Measurements from ENCODE around the gene KCTD3.

The KCTD3 gene

DNA sequence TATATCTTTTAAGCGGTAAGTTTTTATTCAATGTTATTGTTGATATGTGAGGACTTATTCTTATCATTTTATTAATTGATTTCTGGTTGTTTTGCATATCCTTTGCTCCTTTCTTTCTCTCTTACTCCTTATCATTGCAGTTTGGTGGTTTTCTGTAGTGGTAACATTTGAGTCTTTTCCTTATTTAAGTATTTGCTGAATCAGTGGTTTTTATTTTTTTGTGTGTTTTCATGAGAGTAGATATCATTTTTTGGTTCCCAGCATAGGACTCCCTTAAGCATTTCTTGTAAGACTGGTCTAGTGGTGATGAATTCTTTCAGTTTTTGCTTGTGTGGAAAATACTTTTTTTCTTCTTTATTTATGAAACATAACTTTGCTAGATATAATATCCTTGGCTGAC, 12.2 kb upstream of the KCTD3 start:
- no peak overlapping the region for H3K27ac ChIP-seq

DNA sequence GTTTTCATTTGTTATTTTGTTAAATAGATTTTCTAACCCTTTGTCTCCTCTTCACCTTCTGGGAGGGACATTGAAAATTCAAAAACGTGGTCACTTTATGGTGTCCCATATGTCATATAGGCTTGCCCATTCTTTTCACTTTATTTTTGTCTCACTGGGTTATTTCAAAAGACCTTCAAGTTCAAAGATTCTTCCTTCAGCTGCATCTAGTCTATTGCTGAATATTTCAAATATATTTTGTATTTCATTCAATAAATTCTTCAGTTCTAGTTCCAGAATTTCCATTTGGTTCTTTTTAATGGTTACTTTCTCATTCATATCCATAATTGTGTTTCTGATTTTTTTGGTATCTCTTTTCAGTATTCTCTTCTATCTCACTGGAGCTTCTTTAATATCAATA, 11.6 kb upstream of the KCTD3 start:
- Histone ChIP-seq H3K27ac (no peak overlapping the region), H3K4me3 (no peak overlapping the region)

More for the DNA sequence above, 12.2 kb upstream of the KCTD3 start:
- no peak overlapping the region for H3K4me3 ChIP-seq

DNA sequence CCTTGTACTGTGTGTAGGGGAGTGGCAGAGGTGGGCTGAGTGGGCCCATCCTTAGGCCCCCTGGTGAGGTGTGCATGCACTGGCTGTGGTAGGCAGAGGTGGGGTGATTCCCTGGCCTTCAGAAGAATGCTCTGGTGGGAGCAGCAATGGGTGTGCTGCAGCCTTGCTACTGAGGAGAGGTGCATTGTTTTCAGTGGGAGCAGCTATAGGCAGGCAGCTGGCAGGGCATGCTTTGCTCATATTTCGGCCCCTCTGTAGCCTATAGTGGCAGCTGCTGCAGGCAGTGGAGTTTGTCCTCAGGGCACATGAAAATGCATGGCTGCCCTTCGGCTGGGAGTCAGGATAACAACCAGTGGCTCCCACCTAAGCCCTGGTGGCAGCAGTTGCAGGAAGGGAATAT, 10.1 kb upstream of the KCTD3 start:
- no peak overlapping the region for H3K27ac ChIP-seq
- no peak overlapping the region for H3K4me3 ChIP-seq

DNA sequence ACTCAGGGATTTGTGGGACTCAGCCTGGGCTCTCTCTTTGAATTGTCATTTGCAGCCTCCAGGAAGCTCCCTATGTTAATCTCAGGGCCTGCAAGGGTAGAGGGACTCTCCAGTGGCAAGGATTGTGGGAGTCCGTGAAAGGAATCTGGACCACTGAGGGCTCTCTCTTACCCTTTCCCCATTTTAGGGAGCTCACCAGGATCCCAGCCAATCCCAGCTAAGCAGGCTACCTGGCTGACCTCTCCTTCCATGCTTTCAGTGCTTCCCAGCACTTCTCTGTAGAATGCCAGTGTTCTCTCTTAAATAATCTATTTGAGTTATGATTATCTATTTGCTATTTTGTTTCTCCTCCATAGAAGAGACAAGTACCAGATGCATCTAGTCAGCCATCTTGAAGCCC, 9.6 kb upstream of the KCTD3 start:
- no peak overlapping the region for H3K27ac ChIP-seq
- no peak overlapping the region for H3K4me3 ChIP-seq

DNA sequence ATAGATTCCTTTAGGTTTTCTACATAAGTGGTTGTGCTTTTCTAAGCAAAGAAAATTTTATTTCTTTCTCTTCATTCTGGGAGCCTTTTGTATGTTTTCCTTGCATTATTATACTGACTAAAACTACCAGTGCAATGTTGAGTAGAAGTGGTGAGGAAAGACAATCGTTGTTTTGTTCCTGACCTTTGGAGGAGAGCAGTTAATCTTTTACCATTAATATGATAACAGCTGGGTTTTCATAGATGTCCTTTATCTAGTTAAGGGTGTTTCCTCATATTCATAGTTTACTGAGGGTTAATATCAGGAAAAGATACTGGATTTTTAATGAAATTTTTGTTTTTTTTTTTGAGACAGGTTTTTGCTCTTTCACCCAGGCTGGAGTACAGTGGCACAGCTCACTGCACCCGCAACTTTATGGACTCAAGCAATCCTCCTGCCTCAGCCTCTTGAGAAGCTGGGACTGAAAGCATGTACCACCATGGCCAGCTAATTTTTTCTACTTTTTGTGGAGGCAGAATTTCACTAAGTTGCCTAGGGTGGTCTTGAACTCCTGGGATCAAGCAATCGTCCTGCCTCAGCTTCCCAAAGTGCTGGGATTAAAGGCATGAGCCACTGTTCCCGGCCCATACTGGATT, 9.0 kb upstream of the KCTD3 start:
- H3K27ac ChIP-seq = no peak overlapping the region

DNA sequence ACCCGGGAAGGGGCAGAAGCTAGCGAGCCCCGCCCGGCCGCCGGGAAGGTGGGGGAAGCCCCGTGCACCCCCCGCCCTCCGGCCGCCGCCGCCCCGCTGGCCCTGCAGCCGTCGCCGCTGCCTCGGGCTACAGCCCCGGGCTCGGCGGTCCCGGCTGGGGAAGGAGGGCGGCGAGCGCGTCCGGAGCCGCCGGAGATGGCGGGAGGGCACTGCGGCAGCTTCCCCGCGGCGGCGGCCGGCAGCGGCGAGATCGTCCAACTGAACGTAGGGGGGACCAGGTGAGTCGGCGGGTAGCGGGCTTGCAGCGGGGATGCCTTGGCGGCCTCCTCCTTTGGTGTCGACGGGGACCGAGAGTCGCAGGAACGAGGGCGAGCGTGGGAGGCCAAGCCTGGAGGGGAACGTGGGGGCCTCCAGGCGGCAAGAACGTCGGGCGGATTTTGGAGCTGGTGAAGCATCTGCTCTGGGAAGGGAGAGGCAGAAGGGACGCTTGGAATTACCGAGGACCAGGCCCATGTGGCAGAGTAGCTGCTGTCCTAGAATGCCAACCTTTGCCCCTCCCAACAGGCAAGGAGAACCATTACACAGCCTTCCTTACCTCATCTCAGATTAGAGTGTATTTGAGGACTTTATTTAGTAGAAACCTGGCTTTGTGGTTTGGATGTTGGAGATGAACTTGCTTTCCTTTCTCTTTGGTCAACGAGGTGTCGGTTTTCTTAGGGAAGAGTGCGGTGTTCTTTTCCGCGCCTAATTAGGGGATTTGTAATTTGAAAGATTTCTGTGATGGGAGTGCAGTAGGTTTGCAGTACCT, 591 bp downstream of the KCTD3 start:
- Histone ChIP-seq H3K4me3 (peak overlapping the region; percentile 60 to 97 (median 73)), H3K27ac (peak overlapping the region; percentile 71 to 93 (median 87))

More for the DNA sequence above, 9.0 kb upstream of the KCTD3 start:
- no peak overlapping the region for H3K4me3 ChIP-seq

DNA sequence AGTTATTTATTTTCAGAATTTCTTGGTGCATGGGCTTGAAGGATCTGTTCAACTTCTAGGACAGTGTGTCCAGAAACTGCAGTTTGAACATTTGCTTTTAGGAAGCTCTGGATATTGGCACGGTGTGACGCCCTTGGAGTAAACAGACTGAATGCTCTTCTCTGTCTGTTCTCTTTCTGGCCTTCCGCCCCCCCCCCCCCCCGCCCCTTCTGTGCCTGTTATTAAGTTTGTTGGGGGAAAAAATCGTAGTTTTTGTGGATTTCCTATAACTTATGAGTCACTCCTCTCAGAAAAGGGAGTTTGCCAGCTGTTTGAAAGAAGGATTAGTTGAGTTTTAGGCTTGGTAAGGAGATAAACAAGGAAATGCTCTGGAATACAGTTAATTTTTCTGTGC, 1.2 kb downstream of the KCTD3 start:
- Histone ChIP-seq H3K4me3 (peak overlapping the region; percentile 60 to 97 (median 73)), H3K27ac (peak overlapping the region in 20 of 21 experiments; percentile 71 to 93 (median 87))

DNA sequence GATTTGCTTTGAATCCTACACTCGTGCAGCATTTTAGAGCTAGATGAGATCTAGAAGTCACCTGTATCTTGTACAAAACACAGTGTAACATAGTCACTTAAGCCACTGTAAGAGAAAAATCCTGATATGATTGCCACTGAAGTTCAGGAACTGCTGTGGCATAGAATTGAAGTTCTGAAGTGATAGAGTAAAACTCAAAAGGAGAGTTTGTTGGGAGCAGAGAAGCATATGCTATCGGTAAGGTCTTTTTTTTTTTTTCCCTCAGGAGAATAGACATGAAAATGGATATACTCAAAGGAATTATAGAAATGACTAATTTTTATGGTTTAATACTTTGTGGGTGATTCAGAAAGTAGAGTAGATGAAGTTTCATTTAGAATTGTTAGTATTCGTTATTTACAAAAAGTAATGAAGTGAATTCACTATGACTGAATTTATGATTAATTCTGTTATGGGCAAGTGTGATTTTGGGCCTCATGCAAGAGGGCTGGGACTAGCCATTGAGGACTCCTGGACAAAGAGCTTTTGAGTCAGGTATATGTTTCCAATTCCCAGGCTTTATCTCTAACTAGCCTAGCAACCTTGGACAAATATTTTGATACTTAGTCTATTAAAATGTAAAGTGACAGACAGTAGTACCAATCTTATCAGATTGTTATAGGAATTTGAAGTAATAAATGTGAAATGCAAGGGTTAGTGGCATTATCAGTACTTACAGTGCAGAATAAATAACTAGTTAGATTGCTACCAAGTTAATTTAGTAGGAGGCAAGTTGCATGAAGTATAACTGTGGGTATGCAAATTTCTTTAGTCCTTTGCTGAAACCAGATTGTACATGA, 3.1 kb downstream of the KCTD3 start:
- Histone ChIP-seq H3K4me3 (no peak overlapping the region), H3K27ac (peak overlapping the region in 1 of 21 experiments; percentile 90)

DNA sequence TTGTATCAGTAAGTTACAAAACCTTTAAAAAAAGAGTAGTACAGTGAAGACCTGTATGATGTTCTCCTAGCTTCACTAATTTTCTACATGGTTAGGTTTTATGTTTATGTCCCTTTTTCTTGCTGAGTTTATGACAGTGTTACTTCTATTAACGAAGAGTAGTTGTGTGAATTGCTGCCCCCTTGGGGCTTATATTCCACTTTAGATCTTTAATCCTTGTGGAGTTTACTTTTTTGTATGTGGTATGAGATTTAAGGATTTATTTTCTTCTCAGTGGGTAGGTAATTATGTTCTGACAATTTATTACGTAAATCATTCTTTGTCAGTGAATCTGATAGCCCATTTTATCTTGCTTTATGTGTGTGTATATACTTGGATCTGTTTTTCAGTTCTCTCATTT, 14.8 kb downstream of the KCTD3 start:
- no peak overlapping the region for H3K27ac ChIP-seq
- H3K4me3 ChIP-seq = no peak overlapping the region

DNA sequence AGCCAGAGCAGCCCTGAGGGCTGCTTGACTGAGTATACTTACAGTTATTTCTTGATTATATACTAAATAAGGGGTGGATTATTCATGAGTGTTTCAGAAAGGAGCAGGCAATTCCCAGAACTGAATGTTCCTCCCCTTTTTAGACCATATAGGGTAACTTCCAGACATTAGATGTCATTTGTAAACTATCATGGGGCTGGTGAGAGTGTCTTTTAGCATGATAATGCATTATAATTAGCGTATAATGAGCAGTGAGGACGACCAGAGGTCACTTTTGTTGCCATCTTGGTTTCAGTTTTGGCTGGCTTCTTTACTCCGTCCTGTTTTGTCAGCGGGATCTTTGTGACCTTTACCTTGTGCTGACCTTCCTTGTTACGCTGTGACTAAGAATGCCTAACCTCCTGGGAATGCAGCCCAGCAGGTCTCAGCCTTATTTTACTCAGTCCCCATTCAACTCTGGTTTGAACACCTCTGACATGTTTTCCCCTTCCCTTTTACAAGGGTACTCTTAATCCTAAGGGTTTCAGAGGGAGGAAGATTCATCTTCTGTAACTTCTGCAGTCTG, 16.2 kb downstream of the KCTD3 start:
- peak overlapping the region in 3 of 21 experiments; percentile 18 to 50 (median 37) for H3K27ac ChIP-seq
- H3K4me3 ChIP-seq = no peak overlapping the region

DNA sequence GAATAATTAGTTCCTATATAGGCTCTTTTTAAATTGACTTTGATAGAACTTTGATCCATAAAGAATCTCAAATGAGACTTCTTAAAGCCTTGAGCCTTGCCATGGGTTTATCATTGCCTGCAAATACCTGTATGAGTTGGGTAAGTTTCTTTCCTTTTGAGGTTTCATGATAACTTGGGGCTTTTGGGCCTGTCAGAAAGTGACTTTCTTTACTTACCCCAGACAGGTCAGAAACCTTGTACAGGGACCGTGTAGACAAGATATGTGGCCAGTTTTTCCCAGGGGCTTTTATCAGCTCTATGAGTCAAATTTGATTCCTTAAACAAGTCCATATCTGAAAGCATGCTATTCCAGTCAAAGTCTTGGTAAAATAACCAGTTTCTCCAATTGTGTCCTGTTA, 17.3 kb downstream of the KCTD3 start:
- H3K27ac ChIP-seq = peak overlapping the region in 1 of 21 experiments; percentile 37
- no peak overlapping the region for H3K4me3 ChIP-seq

DNA sequence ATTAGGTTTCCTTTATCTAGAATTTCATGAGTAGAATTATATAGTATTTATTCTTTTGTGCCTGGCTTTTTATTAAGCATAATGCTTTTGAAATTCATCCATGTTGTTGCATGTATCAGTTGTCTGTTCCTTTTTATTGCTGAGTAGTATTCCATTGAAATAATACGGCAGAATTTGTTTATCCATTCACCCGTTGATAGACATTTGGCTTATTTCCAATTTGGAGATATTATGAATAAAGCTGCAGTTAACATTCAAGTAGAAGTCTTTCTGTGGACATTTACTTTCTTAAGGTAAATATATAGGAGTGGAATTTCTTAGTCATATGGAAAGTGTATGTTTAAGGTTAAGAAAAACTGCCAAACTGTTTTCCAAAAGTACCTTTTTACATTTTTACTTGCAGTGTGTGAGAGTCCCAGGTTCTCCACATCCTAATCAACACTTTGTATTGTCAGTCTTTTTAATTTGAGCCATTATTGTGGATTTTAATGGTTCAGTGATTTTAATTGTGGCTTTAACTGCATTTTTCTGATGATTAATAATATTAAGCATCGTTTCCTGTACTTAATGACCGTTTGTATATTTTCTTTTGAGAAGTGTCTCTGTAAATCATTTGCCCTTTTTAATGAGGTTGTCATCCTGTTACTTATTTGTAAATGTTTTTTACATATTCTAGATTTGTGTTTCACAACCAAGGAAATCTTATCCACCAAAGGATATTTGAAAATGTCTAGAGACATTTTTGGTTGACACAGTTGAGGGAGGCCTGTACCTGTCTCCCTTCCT, 22.7 kb downstream of the KCTD3 start:
- no peak overlapping the region for H3K27ac ChIP-seq
- H3K4me3 ChIP-seq = no peak overlapping the region

DNA sequence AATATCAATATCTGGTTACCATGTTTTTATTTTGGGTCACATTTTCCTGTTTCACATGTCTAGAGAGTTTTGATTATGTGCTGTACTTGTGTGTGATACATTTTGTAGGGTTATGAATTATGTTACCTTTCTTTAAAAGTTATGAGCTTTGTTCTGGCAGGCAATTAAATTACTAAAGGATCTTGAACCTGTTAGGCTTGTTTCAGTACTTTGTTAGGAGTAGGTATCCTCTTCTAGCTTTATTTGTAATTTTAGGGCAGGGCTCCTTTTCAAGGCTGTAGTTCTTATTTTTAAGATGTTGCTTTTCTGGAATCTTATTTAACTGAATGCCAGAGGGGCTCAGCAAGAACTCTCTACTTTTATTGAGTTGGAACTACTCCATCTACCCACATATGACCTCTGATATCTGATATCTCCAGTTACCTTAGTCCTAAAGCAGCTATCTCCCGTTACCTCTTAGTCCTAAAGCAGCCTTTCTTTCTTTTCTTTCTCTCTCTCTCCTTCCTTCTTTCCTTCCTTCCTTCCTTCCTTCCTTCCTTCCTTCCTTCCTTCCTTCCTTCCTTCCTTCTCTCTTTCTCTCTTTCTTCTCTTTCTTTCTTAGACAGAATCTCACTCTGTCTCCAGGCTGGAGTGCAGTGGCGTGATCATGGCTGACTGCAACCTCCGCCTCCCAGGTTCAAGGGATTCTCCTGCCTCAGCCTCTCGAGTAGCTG, 23.8 kb downstream of the KCTD3 start:
- Histone ChIP-seq H3K4me3 (no peak overlapping the region), H3K27ac (no peak overlapping the region)

DNA sequence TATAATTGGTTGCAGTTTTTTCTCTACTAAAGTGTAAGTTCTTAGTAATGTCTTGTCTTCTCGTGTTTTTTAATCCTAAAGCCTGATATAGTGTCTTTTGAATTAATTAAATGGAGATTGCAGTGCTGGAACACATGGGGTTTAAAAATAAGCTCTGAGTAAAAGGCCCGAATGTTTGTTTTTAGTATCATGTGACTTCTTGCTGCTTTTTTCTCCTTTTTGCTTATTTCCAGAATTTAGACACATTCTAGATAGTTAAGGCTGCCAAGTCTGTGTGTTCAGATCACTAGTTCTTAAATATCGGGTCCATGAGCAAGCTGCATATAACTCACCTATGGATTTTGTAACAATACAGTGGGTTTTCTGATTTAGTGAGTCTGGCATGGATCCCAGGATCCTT, 27.5 kb downstream of the KCTD3 start:
- H3K27ac ChIP-seq = no peak overlapping the region

DNA sequence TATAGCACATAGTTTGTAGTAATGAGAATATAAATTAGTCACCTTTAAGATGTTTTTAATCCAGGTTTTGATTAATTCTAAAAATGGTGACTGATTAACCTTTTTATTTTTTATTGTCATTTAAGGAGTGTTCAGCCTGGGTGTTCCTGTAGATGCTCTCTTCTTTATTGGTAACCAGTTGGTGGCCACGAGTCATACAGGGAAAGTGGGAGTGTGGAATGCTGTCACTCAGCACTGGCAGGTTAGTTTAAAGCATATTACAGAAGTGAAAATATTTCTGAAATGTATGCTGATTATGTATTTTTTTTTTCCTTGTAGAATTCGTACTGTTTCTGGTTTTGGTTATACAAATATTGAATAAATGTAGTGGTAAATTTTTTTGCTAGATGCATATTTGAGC, 28.1 kb downstream of the KCTD3 start:
- Histone ChIP-seq H3K4me3 (no peak overlapping the region), H3K27ac (no peak overlapping the region)

More for the DNA sequence above, 27.5 kb downstream of the KCTD3 start:
- no peak overlapping the region for H3K4me3 ChIP-seq

DNA sequence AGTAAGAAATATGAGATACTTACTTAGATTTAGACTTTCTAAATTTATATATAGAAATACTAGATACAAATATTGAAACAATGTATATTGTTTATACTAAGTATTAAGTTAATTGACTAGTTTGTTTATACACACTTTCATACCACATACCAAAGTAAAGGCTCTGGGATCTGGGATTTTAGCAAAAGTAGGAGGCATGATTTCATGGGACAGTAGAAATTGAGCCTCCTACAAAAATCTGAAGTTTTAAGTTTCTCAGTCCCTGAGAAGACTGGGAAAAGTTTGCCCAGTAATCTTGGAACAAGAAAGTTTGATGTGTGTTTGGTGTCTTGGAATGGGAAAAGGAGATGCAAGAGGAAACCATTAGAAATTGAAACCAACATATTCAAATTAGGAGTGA, 30.9 kb downstream of the KCTD3 start:
- no peak overlapping the region for H3K4me3 ChIP-seq
- no peak overlapping the region for H3K27ac ChIP-seq

DNA sequence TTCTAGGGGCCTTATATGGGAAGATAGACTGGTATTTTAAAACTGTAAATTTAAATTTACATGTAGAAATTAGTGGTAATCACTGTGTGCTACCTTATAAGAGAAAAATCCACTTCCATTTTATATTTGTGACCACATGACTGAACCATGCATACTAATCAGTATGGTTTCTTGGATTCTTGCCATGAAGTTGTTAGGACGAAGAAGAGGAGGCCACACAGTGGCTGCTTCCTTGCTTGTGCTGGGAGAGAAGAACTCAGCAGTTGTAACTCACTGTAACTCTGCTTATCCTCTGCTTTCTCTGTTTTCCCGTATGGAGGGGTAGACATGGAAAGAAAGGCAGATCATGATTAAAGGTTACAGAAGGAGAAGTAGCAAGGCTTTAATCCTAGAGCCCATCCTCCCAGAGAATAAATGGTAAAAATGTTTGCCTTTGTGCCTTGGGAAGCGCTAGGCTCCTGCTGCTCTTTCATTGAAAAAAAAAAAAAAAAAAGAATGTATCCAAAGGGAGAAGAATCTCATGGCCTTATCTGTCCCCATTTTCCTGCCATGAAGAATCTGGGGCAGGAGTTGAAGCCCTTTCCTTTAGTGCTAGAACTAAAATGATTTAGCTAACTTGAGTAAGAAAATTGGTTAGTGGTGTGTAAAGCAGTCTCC, 32.4 kb downstream of the KCTD3 start:
- H3K4me3 ChIP-seq = no peak overlapping the region
- H3K27ac ChIP-seq = no peak overlapping the region

DNA sequence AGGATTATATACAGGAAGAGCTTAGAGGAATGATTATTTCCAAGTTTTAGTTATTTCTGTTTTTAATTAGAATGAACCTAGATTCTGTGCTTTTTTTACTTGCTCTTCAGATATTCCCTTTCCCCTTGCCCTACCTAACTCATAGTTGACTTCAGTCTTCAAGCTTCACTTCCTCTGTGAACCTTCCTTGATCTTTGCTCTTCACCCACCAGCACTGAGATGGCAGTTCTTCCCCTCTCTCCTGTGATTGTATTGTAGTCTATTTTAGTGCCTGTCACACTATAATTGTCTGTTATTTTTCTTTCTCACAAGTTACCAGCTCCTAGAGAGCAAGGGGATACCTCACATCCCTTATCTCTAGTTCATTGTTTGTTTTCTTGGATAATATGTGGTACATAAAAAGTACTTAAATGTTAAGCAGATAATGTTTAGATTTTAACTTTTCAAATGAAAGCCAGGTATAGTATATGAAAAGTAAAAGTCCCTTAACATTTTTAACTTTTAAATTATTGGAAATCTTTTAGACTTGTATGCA, 33.2 kb downstream of the KCTD3 start:
- H3K4me3 ChIP-seq = no peak overlapping the region
- H3K27ac ChIP-seq = no peak overlapping the region

Data from skin epidermis (tissue), 12 donors.